ENCODE data around the gene GPBAR1. TPM values are rescaled to one million over a fixed set of nuclear protein-coding genes. Genes with fewer than 3 reads are reported as not detected.
A peak's percentile ranks its signal among the peaks of the same experiment; 100 is the strongest.

GPBAR1 gene
- total and polyA plus RNA-seq, 5 donors = 3.5 to 8.6 (median 5.6) TPM

DNA sequence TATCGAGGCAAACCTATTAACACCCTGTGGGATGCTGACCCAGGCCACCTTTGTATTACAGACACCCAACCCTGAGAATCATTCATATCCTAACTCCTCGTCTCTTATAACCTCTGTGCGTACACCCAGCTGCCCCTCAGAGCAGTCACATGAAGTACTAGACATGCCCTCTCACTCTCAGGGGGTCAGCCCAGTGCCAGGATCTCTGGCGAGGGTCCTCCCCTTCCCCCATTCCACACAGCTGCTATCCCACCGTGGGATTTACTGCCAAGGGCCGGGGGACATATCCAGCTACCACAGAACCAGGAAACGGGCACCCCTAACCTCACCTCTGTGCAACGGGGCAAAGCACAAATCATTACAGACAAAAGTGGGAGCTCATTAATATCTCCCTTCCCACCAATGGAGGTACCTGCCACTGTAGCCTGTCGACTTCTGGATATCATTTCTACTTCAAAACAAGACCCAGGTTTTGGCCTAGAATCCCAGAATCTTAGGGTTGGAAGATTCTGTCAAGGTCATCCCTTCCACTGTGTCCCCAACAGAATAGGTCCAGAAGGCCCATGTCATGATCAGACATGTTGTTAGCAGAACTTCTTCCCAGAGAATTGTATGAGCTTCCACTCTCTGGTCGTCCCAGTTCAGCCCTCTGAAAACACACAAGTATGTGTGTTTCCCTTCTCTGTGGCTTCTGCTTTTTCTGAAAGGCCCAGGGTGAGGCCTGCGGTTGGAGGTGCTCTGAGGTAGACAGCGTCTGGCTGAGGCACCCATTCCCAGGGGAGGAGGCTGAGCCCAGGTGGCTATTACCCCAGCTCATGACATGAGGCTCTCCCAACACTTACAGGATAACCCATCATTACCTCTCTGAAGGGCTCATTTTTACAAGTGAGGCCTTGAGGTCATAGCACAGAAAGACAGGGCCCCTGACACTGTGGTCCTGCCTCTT is 29.8 kb downstream of the GPBAR1 start:
- peaks cover 21% of the 10 kb centered on the region for H3K4me1 ChIP-seq (ENCODE audit: control insufficient read depth, insufficient read depth, low read length)
- DNase-seq = peak in 2 of 3 donors; percentile 53 to 64
- 40% methylated on average over 12 of the region's 12 CpGs for WGBS
- H3K9me3 ChIP-seq (ENCODE audit: control insufficient read depth, low read length) = no peaks in the 10 kb centered on the region
- no peak for ATAC-seq
- peak overlapping the region; percentile 86 for H3K27ac ChIP-seq (ENCODE audit: low read length)
- peak overlapping the region; percentile 48 for H3K4me3 ChIP-seq (ENCODE audit: low read length)
- no peaks in the 10 kb centered on the region for H3K27me3 ChIP-seq (ENCODE audit: control insufficient read depth, insufficient read depth)
- intact Hi-C loops (cut with DNase I) = loop anchor here (5.0 to 10.0 kb wide), 4 partner anchors 104 to 357 kb away; partner anchors contain the start of gene CTDSP1 (in 4 of the 4)

DNA sequence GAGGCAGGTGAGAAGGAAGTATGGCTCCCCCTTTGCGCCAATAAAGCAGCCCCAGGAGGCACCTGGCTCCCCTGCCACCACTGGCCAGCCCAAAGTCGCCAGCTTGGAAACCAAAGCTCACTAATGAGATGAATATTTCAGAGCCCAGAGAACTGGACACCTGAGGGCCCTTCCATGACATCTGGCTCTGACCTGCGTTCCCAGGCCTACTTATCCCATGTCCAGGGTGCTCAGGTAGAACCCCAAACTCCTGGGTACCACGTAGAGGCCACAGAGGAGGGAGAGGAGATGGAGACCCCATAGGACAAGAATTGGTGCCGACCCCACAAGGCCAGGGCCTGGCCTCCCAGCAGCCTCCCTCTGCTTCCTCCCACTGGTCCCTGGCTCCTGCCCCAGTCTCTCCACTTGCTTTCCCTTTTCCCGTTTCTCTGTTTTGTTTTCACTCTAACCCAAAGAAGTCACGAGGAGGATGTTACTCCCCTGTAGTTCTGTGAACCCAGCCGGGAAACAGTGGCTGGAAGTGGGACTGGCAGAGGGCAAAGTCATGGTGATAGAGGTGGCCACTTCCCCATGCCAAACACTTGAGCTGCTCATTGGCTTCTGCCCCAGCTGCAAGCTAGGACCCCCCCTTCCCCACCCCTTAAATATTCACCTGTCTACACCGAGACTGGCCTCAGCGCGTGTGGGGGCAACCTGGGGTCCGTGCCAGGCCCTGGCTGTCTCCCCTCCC is 30.7 kb downstream of the GPBAR1 start:
- no peaks in the 10 kb centered on the region for H3K27me3 ChIP-seq (ENCODE audit: control insufficient read depth, insufficient read depth)
- peak overlapping the region; percentile 48 for H3K4me3 ChIP-seq (ENCODE audit: low read length)
- intact Hi-C loops (cut with DNase I) = loop anchor here (5.0 to 10.0 kb wide), 4 partner anchors 103 to 356 kb away; partner anchors contain the start of gene CTDSP1 (in 4 of the 4)
- no peaks in the 10 kb centered on the region for H3K9me3 ChIP-seq (ENCODE audit: control insufficient read depth, low read length)
- 24% methylated on average over 12 of the region's 12 CpGs for WGBS
- DNase-seq = peak in 2 of 3 donors; percentile 36 to 57
- peak overlapping the region; percentile 86 for H3K27ac ChIP-seq (ENCODE audit: low read length)
- peak; percentile 1 for ATAC-seq
- H3K4me1 ChIP-seq (ENCODE audit: control insufficient read depth, insufficient read depth, low read length) = peaks cover 15% of the 10 kb centered on the region

DNA sequence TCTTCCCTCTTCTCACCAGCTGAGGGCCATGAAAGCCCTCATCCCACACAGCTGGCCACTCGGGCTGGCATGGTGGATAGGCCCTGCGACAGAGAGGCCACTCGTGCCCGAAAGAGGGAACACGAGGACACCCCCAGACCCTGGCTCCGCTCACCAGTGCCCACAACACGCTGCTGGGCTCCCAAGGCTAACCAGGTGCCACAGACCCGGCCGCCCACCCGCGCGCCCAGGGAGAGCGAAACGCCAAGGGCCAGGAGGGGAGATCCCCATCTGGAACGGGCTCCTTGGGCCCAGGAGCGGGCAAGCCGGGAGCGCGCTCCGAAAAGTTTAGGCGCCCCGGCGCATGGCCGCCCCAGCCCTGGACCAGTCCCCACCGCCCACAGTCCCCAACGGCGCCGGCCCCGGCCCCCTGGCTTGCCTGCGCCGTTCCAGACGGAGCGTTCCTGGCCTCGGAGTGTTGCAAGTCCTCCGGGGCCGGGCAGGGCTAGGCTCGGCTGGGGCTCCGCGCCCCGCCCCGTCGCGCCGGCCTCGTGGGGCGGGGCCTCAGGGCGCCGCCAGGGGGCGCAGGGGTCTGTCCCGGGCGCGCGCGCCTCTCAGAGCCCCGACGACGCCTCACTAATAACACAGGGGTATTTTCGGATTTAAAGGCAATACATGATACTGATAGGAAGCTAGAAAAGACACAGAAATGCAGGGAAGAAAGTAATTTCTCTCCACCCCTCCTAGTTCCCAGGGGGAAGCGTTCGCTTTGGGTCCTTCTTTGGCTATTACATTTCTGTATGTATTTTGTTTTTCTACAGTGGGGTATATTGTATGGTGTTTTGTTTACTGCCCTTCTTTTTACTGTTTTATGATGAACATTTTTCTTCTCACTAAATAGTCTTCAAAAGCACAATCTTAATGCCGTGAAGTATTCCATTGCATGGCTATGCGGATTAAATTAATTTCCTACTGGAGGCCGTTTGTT is 31.5 kb downstream of the GPBAR1 start, which contains the start of gene TMBIM1:
TSS of gene TMBIM1 (minus strand) at position 456 of the 967 bp plus-strand sequence. CDS start 10,362 bp downstream, outside the sequence.
- Histone ChIP-seq H3K4me3 (ENCODE audit: low read length) (peak within 1 kb of the TSS; percentile 48), H3K27me3 (ENCODE audit: control insufficient read depth, insufficient read depth) (no peaks in the 10 kb centered on the region), H3K9me3 (ENCODE audit: control insufficient read depth, low read length) (no peaks in the 10 kb centered on the region), H3K4me1 (ENCODE audit: control insufficient read depth, insufficient read depth, low read length) (peaks cover 14% of the 10 kb centered on the region), H3K27ac (ENCODE audit: low read length) (peak within 1 kb of the TSS; percentile 86)
- WGBS = 5% methylated on average over 63 of the region's 63 CpGs
- intact Hi-C loops (cut with DNase I) = loop anchor here (5.0 to 10.0 kb wide), 4 partner anchors 102 to 355 kb away; partner anchors contain the start of gene CTDSP1 (in 4 of the 4)
- ATAC-seq (peak; percentile 86 to 93), DNase-seq (peak; percentile 87 to 95 (median 94))

DNA sequence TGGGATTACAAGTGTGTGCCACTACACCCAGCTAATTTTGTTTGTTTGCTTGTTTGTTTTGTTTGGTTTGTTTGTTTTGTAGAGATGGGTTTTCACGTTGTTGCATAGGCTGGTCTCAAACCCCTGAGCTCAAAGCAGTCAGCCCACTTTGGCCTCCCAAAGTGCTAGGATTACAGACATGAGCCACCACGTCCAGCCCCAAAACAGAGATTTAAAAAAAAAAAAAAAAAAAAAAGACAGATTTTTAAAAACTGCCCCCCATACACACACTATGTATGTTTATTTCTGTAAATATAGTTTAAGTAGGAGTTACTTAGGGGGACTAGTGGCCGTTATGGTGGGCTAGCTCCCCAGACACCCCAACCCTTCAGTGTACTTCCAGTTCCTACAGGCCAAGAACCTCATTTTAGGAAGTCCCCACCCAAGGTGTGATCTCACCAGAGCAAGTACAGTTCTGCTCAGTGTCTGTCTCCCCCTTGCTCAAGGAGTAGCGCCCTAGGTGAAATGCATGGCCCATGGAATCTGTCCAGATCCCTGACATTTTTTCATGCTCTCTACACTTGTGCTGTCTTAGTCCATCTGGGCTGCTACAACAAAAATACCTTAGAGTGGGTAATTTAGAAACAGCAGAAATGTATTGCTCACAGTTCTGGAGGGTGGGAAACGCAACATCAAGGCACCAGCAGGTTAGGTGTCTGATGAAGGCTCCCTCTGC is 33.1 kb downstream of the GPBAR1 start:
- Histone ChIP-seq H3K27ac (ENCODE audit: low read length) (no peak overlapping the region), H3K4me1 (ENCODE audit: control insufficient read depth, insufficient read depth, low read length) (peaks cover 10% of the 10 kb centered on the region), H3K4me3 (ENCODE audit: low read length) (no peak overlapping the region), H3K27me3 (ENCODE audit: control insufficient read depth, insufficient read depth) (no peaks in the 10 kb centered on the region), H3K9me3 (ENCODE audit: control insufficient read depth, low read length) (no peaks in the 10 kb centered on the region)
- intact Hi-C loops (cut with DNase I) = loop anchor here (5.0 to 10.0 kb wide), 4 partner anchors 101 to 353 kb away; partner anchors contain the start of gene CTDSP1 (in 4 of the 4)
- ATAC-seq (no peak), DNase-seq (peak in 1 of 3 donors; percentile 7)
- 69% methylated on average over 5 of the region's 5 CpGs for WGBS

DNA sequence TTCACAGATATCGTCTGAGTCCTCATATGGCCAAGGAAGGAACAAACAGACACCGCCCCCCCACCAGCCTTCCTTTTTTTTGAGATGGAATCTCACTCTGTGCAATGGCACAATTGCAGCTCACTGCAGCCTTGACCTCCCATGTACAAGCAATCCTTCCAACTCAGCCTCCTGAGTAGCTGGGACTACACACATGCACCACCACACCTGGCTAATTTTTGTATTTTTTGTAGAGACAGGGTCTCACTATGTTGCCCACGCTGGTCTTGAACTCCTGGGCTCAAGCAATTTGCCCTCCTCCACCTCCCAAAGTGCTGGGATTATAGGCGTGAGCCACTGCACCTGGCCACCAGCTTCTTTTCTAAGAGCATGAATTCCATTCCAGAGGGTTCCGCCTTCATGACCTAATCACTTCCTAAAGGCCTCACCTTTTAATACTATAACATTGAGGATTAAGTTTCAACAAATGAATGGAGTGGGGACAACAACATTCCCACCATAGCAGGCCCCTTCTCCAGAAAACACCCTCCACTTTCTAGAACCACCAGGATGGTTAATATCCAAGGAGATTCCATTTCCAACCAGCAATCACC is 33.7 kb downstream of the GPBAR1 start:
- Histone ChIP-seq H3K27me3 (ENCODE audit: control insufficient read depth, insufficient read depth) (no peaks in the 10 kb centered on the region), H3K4me3 (ENCODE audit: low read length) (no peak overlapping the region), H3K9me3 (ENCODE audit: control insufficient read depth, low read length) (no peaks in the 10 kb centered on the region), H3K27ac (ENCODE audit: low read length) (no peak overlapping the region), H3K4me1 (ENCODE audit: control insufficient read depth, insufficient read depth, low read length) (peaks cover 10% of the 10 kb centered on the region)
- ATAC-seq (no peak), DNase-seq (peak in 1 of 3 donors; percentile 19)
- intact Hi-C loops (cut with DNase I) = loop anchor here (5.0 to 10.0 kb wide), 4 partner anchors 100 to 353 kb away; partner anchors contain the start of gene CTDSP1 (in 4 of the 4)
- WGBS = 84% methylated on average over 5 of the region's 5 CpGs

DNA sequence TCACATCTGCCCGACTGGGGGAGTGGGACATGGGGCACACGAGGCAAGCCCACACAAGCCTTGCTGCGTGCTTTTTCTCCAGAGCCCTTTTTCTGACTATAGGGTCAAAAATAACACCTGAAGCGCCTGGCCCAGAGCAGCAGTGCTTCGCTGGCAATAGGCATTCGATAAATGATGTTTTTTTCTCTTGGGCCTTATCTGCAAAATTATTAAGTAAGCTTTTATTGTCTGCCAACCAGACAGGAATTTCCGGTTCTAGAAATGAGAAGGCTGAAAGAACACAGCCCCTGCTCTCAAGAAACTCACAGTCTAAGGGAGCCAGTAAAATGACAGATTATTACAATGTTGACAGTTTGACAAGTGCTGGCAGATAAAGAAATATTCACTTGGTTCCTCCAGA is 34.2 kb downstream of the GPBAR1 start:
- WGBS = 46% methylated on average over 7 of the region's 7 CpGs
- Histone ChIP-seq H3K4me1 (ENCODE audit: control insufficient read depth, insufficient read depth, low read length) (peaks cover 6% of the 10 kb centered on the region), H3K27me3 (ENCODE audit: control insufficient read depth, insufficient read depth) (no peaks in the 10 kb centered on the region), H3K27ac (ENCODE audit: low read length) (no peak overlapping the region), H3K9me3 (ENCODE audit: control insufficient read depth, low read length) (no peaks in the 10 kb centered on the region), H3K4me3 (ENCODE audit: low read length) (no peak overlapping the region)
- intact Hi-C loops (cut with DNase I) = loop anchor here (10.0 kb wide), 2 partner anchors 100 to 170 kb away; partner anchors contain the start of gene CTDSP1 (in 1 of the 4)
- ATAC-seq (no peak), DNase-seq (no peak)

DNA sequence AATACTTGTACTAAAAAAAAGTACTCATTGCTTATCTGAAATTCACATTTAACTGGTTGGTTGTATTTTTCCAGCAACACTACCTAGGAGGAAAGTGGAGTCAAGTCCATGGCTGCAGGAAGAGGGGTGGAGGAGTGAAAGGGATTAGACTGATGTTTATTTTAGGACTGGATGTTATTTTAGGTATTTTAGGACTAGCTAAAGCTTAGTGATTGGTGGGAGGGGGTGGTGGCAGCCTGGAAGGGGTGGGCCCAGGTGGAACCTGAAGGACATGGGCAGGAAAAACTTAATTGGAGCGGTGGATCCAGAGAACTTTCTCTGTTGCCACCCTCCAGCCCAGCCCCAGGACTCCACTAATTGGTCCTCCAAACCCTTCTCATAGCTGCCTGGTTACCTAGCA is 35.4 kb downstream of the GPBAR1 start:
- 98% methylated on average over 1 of the region's 1 CpG for WGBS
- DNase-seq (peak in 1 of 3 donors; percentile 11), ATAC-seq (no peak)
- Histone ChIP-seq H3K9me3 (ENCODE audit: control insufficient read depth, low read length) (no peaks in the 10 kb centered on the region), H3K27ac (ENCODE audit: low read length) (no peak overlapping the region), H3K4me1 (ENCODE audit: control insufficient read depth, insufficient read depth, low read length) (no peaks in the 10 kb centered on the region), H3K27me3 (ENCODE audit: control insufficient read depth, insufficient read depth) (no peaks in the 10 kb centered on the region), H3K4me3 (ENCODE audit: low read length) (no peak overlapping the region)
- intact Hi-C loops (cut with DNase I) = loop anchor here (10.0 kb wide), 2 partner anchors 99 to 169 kb away; partner anchors contain the start of gene CTDSP1 (in 1 of the 4)

DNA sequence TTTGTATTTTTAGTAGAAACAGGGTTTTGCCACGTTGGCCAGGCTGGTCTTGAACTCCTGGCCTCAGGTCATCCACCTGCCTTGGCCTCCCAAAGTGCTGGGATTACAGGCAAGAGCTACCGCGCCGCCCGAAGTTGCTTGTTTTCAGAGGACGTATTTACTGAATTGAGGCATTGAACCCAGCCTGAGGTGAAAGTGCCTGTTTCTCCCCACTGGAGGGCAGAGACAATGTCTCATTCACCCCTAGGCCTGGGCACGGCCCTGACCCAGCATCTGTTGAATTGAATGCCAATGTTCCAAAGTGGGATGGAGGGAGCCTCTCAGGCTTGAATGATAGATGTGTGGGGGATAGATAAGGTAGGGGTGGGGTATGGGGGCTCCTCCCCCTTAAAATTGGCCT is 36.0 kb downstream of the GPBAR1 start:
- Histone ChIP-seq H3K9me3 (ENCODE audit: control insufficient read depth, low read length) (no peaks in the 10 kb centered on the region), H3K27me3 (ENCODE audit: control insufficient read depth, insufficient read depth) (no peaks in the 10 kb centered on the region), H3K4me1 (ENCODE audit: control insufficient read depth, insufficient read depth, low read length) (no peaks in the 10 kb centered on the region), H3K4me3 (ENCODE audit: low read length) (no peak overlapping the region), H3K27ac (ENCODE audit: low read length) (no peak overlapping the region)
- intact Hi-C loops (cut with DNase I) = loop anchor here (10.0 kb wide), 2 partner anchors 98 to 168 kb away; partner anchors contain the start of gene CTDSP1 (in 1 of the 4)
- DNase-seq (peak in 1 of 3 donors; percentile 17), ATAC-seq (no peak)
- 88% methylated on average over 7 of the region's 7 CpGs for WGBS

DNA sequence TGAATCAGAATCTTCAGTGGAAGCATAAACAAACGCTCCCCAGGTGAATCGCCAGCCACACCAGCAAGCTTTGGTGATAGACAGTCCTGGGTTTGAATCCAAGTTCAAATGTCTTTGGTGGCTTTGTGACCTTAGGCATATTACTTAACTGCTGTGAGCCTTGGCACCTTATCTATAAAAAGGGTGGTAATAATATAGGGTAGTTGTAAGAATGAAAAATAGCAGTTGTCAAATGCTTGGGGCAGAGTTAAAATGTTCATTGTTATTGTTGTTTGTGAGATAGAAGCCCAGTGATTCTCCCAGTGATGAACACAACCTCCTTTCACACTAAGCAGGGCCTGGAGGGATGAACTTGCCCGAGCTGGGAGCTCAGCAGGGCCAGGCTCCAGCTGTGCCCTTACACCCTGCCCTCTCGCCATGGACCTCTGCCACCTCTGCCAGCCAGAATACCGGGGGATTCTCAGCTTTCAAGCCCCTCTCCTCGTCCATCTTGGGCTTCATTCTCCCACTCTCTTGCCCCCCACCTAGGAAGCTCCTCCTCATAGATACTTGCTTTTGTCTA is 37.6 kb downstream of the GPBAR1 start:
- H3K4me1 ChIP-seq (ENCODE audit: control insufficient read depth, insufficient read depth, low read length) = no peaks in the 10 kb centered on the region
- DNase-seq (peak in 1 of 3 donors; percentile 21), ATAC-seq (no peak)
- no peak overlapping the region for H3K4me3 ChIP-seq (ENCODE audit: low read length)
- intact Hi-C loops (cut with DNase I) = loop anchor here (10.0 kb wide), 2 partner anchors 96 to 166 kb away; partner anchors contain the start of gene CTDSP1 (in 1 of the 4)
- H3K27me3 ChIP-seq (ENCODE audit: control insufficient read depth, insufficient read depth) = no peaks in the 10 kb centered on the region
- H3K9me3 ChIP-seq (ENCODE audit: control insufficient read depth, low read length) = no peaks in the 10 kb centered on the region
- WGBS = 82% methylated on average over 6 of the region's 6 CpGs
- H3K27ac ChIP-seq (ENCODE audit: low read length) = no peak overlapping the region
